ENCODE data around the gene AP3B1.
"Not testable (repeated sequence)": the region's sequence is repeated elsewhere in the genome, so short reads cannot be mapped to it uniquely, and the experiment has no call there.

Gene AP3B1

GRCh38 chr5:78102500-78102899, 192.0 kb downstream of the AP3B1 start:
- peak; percentile 10 for DNase-seq (ENCODE audit: low read depth)
- H3K36me3 ChIP-seq (ENCODE audit: control insufficient read depth, insufficient read depth, low read length, severe bottlenecking), result peaks cover 37% of the 10 kb centered on the region

GRCh38 chr5:78095125-78095524, 199.4 kb downstream of the AP3B1 start:
- Histone ChIP-seq H3K4me3 (ENCODE audit: low read length) (no peak overlapping the region), H3K36me3 (ENCODE audit: control insufficient read depth, insufficient read depth, low read length, severe bottlenecking) (peaks cover 25% of the 10 kb centered on the region), H3K27me3 (replicated peaks; ENCODE audit: control insufficient read depth, insufficient read depth, low read length) (no peaks in the 10 kb centered on the region), H3K9ac (ENCODE audit: low read length) (no peak overlapping the region), H3K9me3 (ENCODE audit: control insufficient read depth, low read length) (no peaks in the 10 kb centered on the region), H3K4me1 (ENCODE audit: control insufficient read depth, insufficient read depth, low read length) (no peaks in the 10 kb centered on the region)
- DNase-seq (ENCODE audit: low read depth), result no peak

More at GRCh38 chr5:78102500-78102899, 192.0 kb downstream of the AP3B1 start:
- Histone ChIP-seq H3K9ac (ENCODE audit: low read length) (no peak overlapping the region), H3K9me3 (ENCODE audit: control insufficient read depth, low read length) (no peaks in the 10 kb centered on the region), H3K4me3 (ENCODE audit: low read length) (no peak overlapping the region), H3K4me1 (ENCODE audit: control insufficient read depth, insufficient read depth, low read length) (no peaks in the 10 kb centered on the region), H3K27me3 (replicated peaks; ENCODE audit: control insufficient read depth, insufficient read depth, low read length) (no peaks in the 10 kb centered on the region)

DNA sequence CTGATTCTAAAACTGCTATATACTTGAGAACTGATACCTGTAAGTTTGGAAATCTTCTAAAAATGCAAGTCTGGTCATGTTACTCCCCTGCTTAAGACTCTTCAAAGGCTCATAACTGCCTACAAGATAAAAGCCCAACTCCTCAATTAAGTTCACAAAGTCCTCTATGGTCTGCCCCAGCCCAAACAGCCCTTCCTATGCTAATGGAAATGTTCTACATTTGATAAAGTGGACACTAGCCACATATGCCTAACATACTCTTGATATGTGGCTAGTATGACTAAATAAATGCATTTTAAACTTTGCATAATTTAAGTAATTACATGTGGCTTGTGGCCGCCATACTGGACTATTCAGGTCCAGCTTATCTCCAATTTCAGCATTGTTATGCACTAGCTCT, 204.5 kb downstream of the AP3B1 start:
- Histone ChIP-seq H3K9me3 (ENCODE audit: control insufficient read depth, low read length) (no peaks in the 10 kb centered on the region), H3K9ac (ENCODE audit: low read length) (no peak overlapping the region), H3K36me3 (ENCODE audit: control insufficient read depth, insufficient read depth, low read length, severe bottlenecking) (peaks cover 36% of the 10 kb centered on the region), H3K27me3 (replicated peaks; ENCODE audit: control insufficient read depth, insufficient read depth, low read length) (no peaks in the 10 kb centered on the region), H3K4me1 (ENCODE audit: control insufficient read depth, insufficient read depth, low read length) (no peaks in the 10 kb centered on the region), H3K4me3 (ENCODE audit: low read length) (no peak overlapping the region)
- DNase-seq (ENCODE audit: low read depth), result no peak

- H3K4me3 ChIP-seq (ENCODE audit: low read length), result no peak overlapping the region
- H3K4me1 ChIP-seq (ENCODE audit: control insufficient read depth, insufficient read depth, low read length), result no peaks in the 10 kb centered on the region
- no peak for DNase-seq (ENCODE audit: low read depth)
- H3K36me3 ChIP-seq (ENCODE audit: control insufficient read depth, insufficient read depth, low read length, severe bottlenecking), result peaks cover 6% of the 10 kb centered on the region
- H3K27me3 ChIP-seq (replicated peaks; ENCODE audit: control insufficient read depth, insufficient read depth, low read length), result no peaks in the 10 kb centered on the region
- H3K9ac ChIP-seq (ENCODE audit: low read length), result no peak overlapping the region
- no peaks in the 10 kb centered on the region for H3K9me3 ChIP-seq (ENCODE audit: control insufficient read depth, low read length)
These were observed 215.6 kb downstream of the AP3B1 start for GRCh38 chr5:78078858-78079257.

DNA sequence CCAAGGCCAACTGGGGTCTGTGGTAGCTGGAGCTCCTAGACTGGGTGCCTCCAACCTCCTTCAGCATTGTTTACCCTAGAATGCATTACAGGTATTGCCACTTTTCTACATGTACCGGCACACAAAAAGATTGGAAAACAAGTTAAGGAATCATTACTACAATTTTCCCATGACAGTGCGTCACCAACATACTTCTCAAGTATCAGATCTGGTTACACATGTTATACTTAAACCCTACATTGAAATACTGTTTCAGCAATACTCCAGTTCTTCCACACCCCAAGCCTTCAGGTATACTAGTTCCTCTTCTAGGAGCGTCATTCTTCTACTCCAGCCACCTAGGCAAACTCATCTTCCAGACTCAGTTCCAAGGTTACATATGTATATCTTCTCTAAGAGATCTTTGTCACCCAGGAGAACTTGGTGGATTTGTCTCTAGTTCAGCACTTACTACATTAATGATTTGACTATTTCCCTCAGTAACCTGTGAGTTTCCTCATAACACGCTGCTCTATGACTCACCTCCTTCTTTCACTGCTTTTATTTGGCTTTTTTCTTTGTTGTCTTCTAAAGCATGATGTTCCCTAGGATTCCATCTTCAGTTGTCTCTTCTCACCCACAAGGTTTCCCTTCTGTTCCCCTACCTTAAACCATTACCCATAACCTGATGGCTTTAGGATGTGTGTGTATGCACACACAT, 217.0 kb downstream of the AP3B1 start:
- peaks cover 6% of the 10 kb centered on the region for H3K36me3 ChIP-seq (ENCODE audit: control insufficient read depth, insufficient read depth, low read length, severe bottlenecking)
- no peak overlapping the region for H3K9ac ChIP-seq (ENCODE audit: low read length)
- no peaks in the 10 kb centered on the region for H3K9me3 ChIP-seq (ENCODE audit: control insufficient read depth, low read length)
- no peaks in the 10 kb centered on the region for H3K4me1 ChIP-seq (ENCODE audit: control insufficient read depth, insufficient read depth, low read length)
- H3K4me3 ChIP-seq (ENCODE audit: low read length), result no peak overlapping the region
- no peaks in the 10 kb centered on the region for H3K27me3 ChIP-seq (replicated peaks; ENCODE audit: control insufficient read depth, insufficient read depth, low read length)
- no peak for DNase-seq (ENCODE audit: low read depth)

DNA sequence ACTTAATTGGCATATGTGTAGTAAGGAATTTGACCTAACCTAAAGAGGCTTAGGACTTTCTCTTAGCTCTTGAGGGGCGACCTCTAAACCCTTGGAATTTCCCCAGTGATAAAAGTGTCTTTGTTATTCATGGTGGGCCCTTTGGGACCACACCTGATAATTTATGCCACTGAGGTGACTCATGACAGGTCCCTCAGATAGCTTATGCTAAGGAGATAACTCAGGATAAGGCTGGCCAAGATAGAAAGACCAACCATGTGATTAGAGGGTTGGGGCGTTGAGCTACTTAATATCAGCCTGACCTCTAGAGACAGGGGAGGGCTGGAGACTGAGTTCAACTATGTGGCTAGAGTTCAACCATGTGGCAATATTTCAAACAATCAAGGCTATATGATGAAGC, 218.1 kb downstream of the AP3B1 start:
- Histone ChIP-seq H3K27me3 (replicated peaks; ENCODE audit: control insufficient read depth, insufficient read depth, low read length) (no peaks in the 10 kb centered on the region), H3K4me3 (ENCODE audit: low read length) (no peak overlapping the region), H3K4me1 (ENCODE audit: control insufficient read depth, insufficient read depth, low read length) (no peaks in the 10 kb centered on the region), H3K9ac (ENCODE audit: low read length) (no peak overlapping the region), H3K9me3 (ENCODE audit: control insufficient read depth, low read length) (no peaks in the 10 kb centered on the region), H3K36me3 (ENCODE audit: control insufficient read depth, insufficient read depth, low read length, severe bottlenecking) (peaks cover 6% of the 10 kb centered on the region)
- DNase-seq (ENCODE audit: low read depth), result no peak

GRCh38 chr5:78075301-78075700, 219.2 kb downstream of the AP3B1 start:
- Histone ChIP-seq H3K36me3 (ENCODE audit: control insufficient read depth, insufficient read depth, low read length, severe bottlenecking) (peaks cover 6% of the 10 kb centered on the region), H3K4me3 (ENCODE audit: low read length) (no peak overlapping the region), H3K9me3 (ENCODE audit: control insufficient read depth, low read length) (no peaks in the 10 kb centered on the region), H3K9ac (ENCODE audit: low read length) (no peak overlapping the region), H3K4me1 (ENCODE audit: control insufficient read depth, insufficient read depth, low read length) (no peaks in the 10 kb centered on the region), H3K27me3 (replicated peaks; ENCODE audit: control insufficient read depth, insufficient read depth, low read length) (no peaks in the 10 kb centered on the region)
- DNase-seq (ENCODE audit: low read depth), result no peak

DNA sequence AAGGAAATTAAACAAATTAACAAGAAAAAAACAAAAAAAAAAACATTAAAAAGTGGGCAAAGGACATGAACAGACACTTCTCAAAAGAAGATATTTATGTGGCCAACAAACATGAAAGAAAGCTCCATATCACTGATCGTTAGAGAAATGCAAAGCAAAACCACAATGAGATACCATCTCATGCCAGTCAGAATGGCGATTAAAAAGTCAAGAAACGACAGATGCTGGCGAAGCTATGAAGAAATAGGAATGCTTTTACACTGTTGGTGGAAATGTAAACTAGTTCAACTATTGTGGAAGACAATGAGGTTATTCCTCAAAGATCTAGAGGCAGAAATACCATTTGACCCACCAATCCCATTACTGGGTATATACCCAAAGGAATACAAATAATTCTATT, 223.8 kb downstream of the AP3B1 start:
- not testable (repeated sequence) for H3K27me3 ChIP-seq (replicated peaks; ENCODE audit: control insufficient read depth, insufficient read depth, low read length); H3K36me3 ChIP-seq (ENCODE audit: control insufficient read depth, insufficient read depth, low read length, severe bottlenecking); H3K4me3 ChIP-seq (ENCODE audit: low read length); H3K4me1 ChIP-seq (ENCODE audit: control insufficient read depth, insufficient read depth, low read length); DNase-seq (ENCODE audit: low read depth); H3K9ac ChIP-seq (ENCODE audit: low read length)
- peaks cover 14% of the 10 kb centered on the region for H3K9me3 ChIP-seq (ENCODE audit: control insufficient read depth, low read length)

DNA sequence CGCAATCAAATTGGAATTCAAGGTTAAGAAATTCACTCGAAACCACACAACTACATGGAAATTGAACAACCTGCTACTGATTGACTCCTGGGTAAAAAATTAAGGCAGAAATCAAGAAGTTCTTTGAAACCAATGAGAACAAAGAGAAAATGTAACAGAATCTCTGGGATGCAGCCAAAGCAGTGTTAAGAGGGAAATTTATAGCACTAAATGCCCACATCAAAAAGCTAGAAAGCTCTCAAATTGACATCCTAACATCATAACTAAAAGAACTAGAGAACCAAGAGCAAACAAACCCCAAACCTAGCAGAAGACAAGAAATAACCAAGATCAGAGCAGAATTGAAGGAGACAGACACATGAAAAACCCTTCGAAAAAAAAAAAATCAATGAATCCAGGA, 226.9 kb downstream of the AP3B1 start:
- not testable (repeated sequence) for H3K36me3 ChIP-seq (ENCODE audit: control insufficient read depth, insufficient read depth, low read length, severe bottlenecking); H3K4me3 ChIP-seq (ENCODE audit: low read length); H3K9ac ChIP-seq (ENCODE audit: low read length); DNase-seq (ENCODE audit: low read depth); H3K27me3 ChIP-seq (replicated peaks; ENCODE audit: control insufficient read depth, insufficient read depth, low read length); H3K4me1 ChIP-seq (ENCODE audit: control insufficient read depth, insufficient read depth, low read length)
- H3K9me3 ChIP-seq (ENCODE audit: control insufficient read depth, low read length), result peaks cover 14% of the 10 kb centered on the region

DNA sequence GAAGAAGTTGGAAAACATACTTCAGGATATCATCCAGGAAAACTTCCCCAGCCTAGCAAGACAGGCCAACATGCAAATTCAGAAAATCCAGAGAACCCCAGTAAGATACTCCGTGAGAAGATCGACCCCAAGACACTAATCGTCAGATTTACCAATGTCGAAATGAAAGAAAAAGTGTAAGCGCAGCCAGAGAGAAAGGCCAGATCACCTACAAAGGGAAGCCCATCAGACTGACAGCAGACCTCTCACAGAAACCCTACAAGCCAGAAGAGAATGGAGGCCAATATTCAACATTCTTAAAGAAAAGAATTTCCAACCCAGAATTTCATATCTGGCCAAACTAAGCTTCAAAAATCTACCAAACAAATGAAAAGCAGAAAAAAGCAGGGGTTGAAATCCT, 227.8 kb downstream of the AP3B1 start:
- not testable (repeated sequence) for H3K36me3 ChIP-seq (ENCODE audit: control insufficient read depth, insufficient read depth, low read length, severe bottlenecking); H3K4me1 ChIP-seq (ENCODE audit: control insufficient read depth, insufficient read depth, low read length); H3K4me3 ChIP-seq (ENCODE audit: low read length); DNase-seq (ENCODE audit: low read depth); H3K9ac ChIP-seq (ENCODE audit: low read length); H3K27me3 ChIP-seq (replicated peaks; ENCODE audit: control insufficient read depth, insufficient read depth, low read length)
- H3K9me3 ChIP-seq (ENCODE audit: control insufficient read depth, low read length), result peaks cover 14% of the 10 kb centered on the region

- H3K4me1 ChIP-seq (ENCODE audit: control insufficient read depth, insufficient read depth, low read length), result no peaks in the 10 kb centered on the region
- H3K9ac ChIP-seq (ENCODE audit: low read length), result no peak overlapping the region
- H3K27me3 ChIP-seq (replicated peaks; ENCODE audit: control insufficient read depth, insufficient read depth, low read length), result no peaks in the 10 kb centered on the region
- peaks cover 3% of the 10 kb centered on the region for H3K36me3 ChIP-seq (ENCODE audit: control insufficient read depth, insufficient read depth, low read length, severe bottlenecking)
- H3K4me3 ChIP-seq (ENCODE audit: low read length), result no peak overlapping the region
- H3K9me3 ChIP-seq (ENCODE audit: control insufficient read depth, low read length), result peaks cover 14% of the 10 kb centered on the region
- DNase-seq (ENCODE audit: low read depth), result no peak
These were observed 228.8 kb downstream of the AP3B1 start for GRCh38 chr5:78065663-78066062.

DNA sequence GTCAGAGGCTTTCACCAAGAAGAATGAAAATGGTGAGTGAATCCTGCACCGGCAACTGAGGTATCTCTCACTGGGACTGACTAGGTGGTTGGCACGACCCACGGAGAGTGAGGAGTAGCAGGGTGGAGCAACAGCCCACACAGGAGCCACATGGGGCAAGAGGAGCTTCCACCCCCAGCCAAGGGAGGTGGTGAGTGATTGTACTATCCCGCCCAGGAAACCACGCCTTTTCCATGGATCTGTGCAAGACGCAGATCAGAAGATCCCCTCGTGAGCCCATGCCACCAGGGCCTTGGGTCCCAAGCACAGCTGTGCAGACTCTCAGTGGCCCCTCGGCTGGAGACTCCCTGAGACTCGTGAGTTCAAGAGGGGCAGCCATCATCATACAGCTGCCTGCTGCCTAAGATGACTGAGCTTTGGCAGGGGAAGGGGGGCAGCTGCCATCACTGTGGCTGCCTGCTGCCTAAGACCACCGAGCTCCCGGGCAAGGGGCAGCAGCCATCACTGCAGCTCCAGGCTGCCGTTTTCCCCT, 229.5 kb downstream of the AP3B1 start:
- H3K9ac ChIP-seq (ENCODE audit: low read length), result no peak overlapping the region
- H3K4me1 ChIP-seq (ENCODE audit: control insufficient read depth, insufficient read depth, low read length), result no peaks in the 10 kb centered on the region
- peaks cover 14% of the 10 kb centered on the region for H3K9me3 ChIP-seq (ENCODE audit: control insufficient read depth, low read length)
- peaks cover 3% of the 10 kb centered on the region for H3K36me3 ChIP-seq (ENCODE audit: control insufficient read depth, insufficient read depth, low read length, severe bottlenecking)
- H3K27me3 ChIP-seq (replicated peaks; ENCODE audit: control insufficient read depth, insufficient read depth, low read length), result no peaks in the 10 kb centered on the region
- DNase-seq (ENCODE audit: low read depth), result no peak
- no peak overlapping the region for H3K4me3 ChIP-seq (ENCODE audit: low read length)

Measured in adipocyte (in vitro differentiated cells).